Mesenteric fat pad (tissue), 1 donor: Measurements from ENCODE around the gene TNNT3. TPM values are rescaled to one million over a fixed set of nuclear protein-coding genes. Genes with fewer than 3 reads are reported as not detected.

Experiments
- DNase-seq: peaks from one replicate; pipeline ENCODE4 v3.0.0-alpha.2; 2020; ENCODE audit warnings: low spot score
- total RNA-seq: library from RNA; stranded (reverse); fragmentation: NEBNext Ultra II Directional; extraction: Animal tissue kit (Norgen Biotek cat#: 25700); gene quantifications from one replicate; pipeline ENCODE4 v1.2.1, GENCODE V29; 2021
- donor health status: DM: yes; HTN: yes; CAD: no.

The TNNT3 gene
- total RNA-seq, 1 donor from 2014 or later = 22.9 TPM

GRCh38 chr11:1949302-1949701 is 29.8 kb downstream of the TNNT3 start:
- DNase-seq = no peak

GRCh38 chr11:1949922-1950321 is 30.4 kb downstream of the TNNT3 start:
- DNase-seq = no peak

- DNase-seq = no peak
Measured at GRCh38 chr11:1952806-1953482, 33.4 kb downstream of the TNNT3 start.

- no peak for DNase-seq
Measured at GRCh38 chr11:1953489-1954266, 34.2 kb downstream of the TNNT3 start.

- DNase-seq = no peak
Measured at GRCh38 chr11:1958367-1958766, 38.9 kb downstream of the TNNT3 start.

- DNase-seq = no peak
Measured at GRCh38 chr11:1959786-1960185, 40.3 kb downstream of the TNNT3 start.

- no peak for DNase-seq
Measured at GRCh38 chr11:1963864-1964263, 44.4 kb downstream of the TNNT3 start.

GRCh38 chr11:1964348-1964747 is 44.8 kb downstream of the TNNT3 start:
- DNase-seq = no peak

- no peak for DNase-seq
Measured at GRCh38 chr11:1964955-1965354, 45.5 kb downstream of the TNNT3 start.

GRCh38 chr11:1966531-1966930 is 47.0 kb downstream of the TNNT3 start:
- DNase-seq = no peak

GRCh38 chr11:1967641-1968225 is 48.2 kb downstream of the TNNT3 start:
- no peak for DNase-seq

GRCh38 chr11:1968454-1969002 is 49.0 kb downstream of the TNNT3 start:
- DNase-seq = no peak

- no peak for DNase-seq
Measured at GRCh38 chr11:1969035-1969434, 49.5 kb downstream of the TNNT3 start.

GRCh38 chr11:1969776-1970175 is 50.3 kb downstream of the TNNT3 start:
- no peak for DNase-seq

GRCh38 chr11:1970956-1971355 is 51.5 kb downstream of the TNNT3 start:
- DNase-seq = no peak

- no peak for DNase-seq
Measured at GRCh38 chr11:1975185-1975584, 55.7 kb downstream of the TNNT3 start.

GRCh38 chr11:1978720-1979473 is 59.4 kb downstream of the TNNT3 start:
- DNase-seq = no peak

- no peak for DNase-seq
Measured at GRCh38 chr11:1979607-1980006, 60.1 kb downstream of the TNNT3 start.

GRCh38 chr11:1982873-1983600 is 63.5 kb downstream of the TNNT3 start:
- DNase-seq = no peak

- DNase-seq = no peak
Measured at GRCh38 chr11:1983601-1983961, 64.1 kb downstream of the TNNT3 start.

GRCh38 chr11:1987024-1987423 is 67.5 kb downstream of the TNNT3 start:
- no peak for DNase-seq
